ENCODE results near the gene MOGAT3. TPM values are rescaled to one million over a fixed set of nuclear protein-coding genes. Genes with fewer than 3 reads are reported as not detected.
A peak's percentile ranks its signal among the peaks of the same experiment; 100 is the strongest.

The MOGAT3 gene
- total and polyA plus RNA-seq, 8 donors, result not detected

GRCh38 chr7:101165958-101166647 lies 34.7 kb downstream of the MOGAT3 start:
- no peak for FAIRE-seq
- WGBS, 2 donors, result 1 to 2% methylated on average over 34 to 38 of the region's 38 CpGs
- no peak for TF ChIP-seq CTCF (IDR thresholded peaks at IDR 0.05)

DNA sequence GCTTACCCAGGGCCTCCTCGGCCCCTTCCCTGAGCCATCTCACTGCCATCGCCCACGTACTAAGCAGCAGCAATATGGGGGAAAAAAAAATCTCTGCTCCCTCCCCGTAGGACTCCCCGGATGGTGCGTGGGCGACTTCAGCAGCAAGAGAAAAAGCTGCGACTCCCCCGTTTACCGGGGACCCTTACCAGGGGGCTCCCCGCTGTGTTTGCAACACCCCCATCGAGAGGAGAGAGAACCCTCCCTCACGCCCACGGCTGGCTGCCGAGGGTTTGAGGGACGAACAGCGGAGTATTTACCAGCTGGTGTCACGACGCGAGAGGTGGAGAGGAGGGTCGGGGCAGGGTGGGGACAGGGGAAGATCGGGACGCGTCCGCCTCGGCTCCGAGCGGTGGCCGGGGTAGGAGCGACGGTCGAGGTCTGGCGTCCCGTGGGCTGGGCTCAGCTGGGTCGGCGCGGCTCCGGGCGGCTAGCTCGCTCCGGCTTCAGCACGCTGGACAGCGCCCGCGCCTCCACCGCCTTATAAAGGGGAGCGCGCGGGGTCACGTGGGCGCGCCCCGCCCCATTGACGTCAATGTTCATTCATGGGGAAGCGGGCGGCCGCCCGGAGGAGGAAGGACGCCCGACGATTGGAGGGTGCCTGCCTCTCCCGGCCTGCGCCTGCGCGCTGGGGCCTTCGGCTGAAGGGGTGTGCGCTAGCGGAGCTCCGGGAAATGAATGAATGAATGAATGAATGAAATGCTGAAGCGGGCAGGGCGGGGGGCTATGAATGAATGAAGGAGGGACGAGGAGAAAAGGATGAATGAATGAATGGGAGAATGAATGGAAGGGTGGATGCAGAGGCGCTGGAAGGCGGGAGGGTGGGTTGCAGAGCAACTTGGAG lies 35.5 kb downstream of the MOGAT3 start, which contains the start of gene VGF:
TSS of gene VGF (minus strand) at position 495 of the 883 bp plus-strand sequence. CDS start 726 bp downstream, outside the sequence.
- H3K27me3 ChIP-seq, result peaks cover 0 to 25% (median 0%) of the 10 kb centered on the region in 4 donors
- peaks cover 10 to 25% (median 20%) of the 10 kb centered on the region in 3 donors for H3K4me1 ChIP-seq
- no peaks in the 10 kb centered on the region for H3K9me3 ChIP-seq
- H3K27ac ChIP-seq, result no peak within 1 kb of the TSS
- FAIRE-seq (no peak), DNase-seq (peak; percentile 88 to 99 (median 94)), ATAC-seq (peak; percentile 87 to 93 (median 90))
- no peak for TF ChIP-seq CTCF (IDR thresholded peaks at IDR 0.05)
- intact Hi-C loops (cut with DNase I), result no loop called here
- WGBS, 2 donors, result 2 to 3% methylated on average over 71 to 74 of the region's 74 CpGs
- H3K4me3 ChIP-seq, result peak within 1 kb of the TSS in 2 of 4 donors; percentile 9 to 39
- no peaks in the 10 kb centered on the region for H3K36me3 ChIP-seq

More at GRCh38 chr7:101165958-101166647, 34.7 kb downstream of the MOGAT3 start:
- intact Hi-C loops (cut with DNase I), result no loop called here
- Histone ChIP-seq H3K4me3 (peak overlapping the region in 2 of 4 donors; percentile 9 to 18), H3K36me3 (no peaks in the 10 kb centered on the region), H3K27ac (no peak overlapping the region), H3K4me1 (peaks cover 10 to 25% (median 20%) of the 10 kb centered on the region in 3 donors), H3K27me3 (peaks cover 0 to 31% (median 0%) of the 10 kb centered on the region in 4 donors), H3K9me3 (no peaks in the 10 kb centered on the region)
- DNase-seq (peak in 1 of 6 donors; percentile 59), ATAC-seq (no peak)

- peaks cover 10 to 25% (median 20%) of the 10 kb centered on the region in 3 donors for H3K4me1 ChIP-seq
- peaks cover 0 to 20% (median 0%) of the 10 kb centered on the region in 4 donors for H3K27me3 ChIP-seq
- H3K4me3 ChIP-seq, result peak overlapping the region in 2 of 4 donors; percentile 16 to 39
- FAIRE-seq (no peak), ATAC-seq (peak; percentile 30 to 57 (median 36)), DNase-seq (peak in 3 of 6 donors; percentile 40 to 86 (median 80))
- WGBS, 2 donors, result 2% methylated on average over 70 to 75 of the region's 75 CpGs
- TF ChIP-seq CTCF (IDR thresholded peaks at IDR 0.05), result no peak
- no peaks in the 10 kb centered on the region for H3K9me3 ChIP-seq
- no peak overlapping the region for H3K27ac ChIP-seq
- intact Hi-C loops (cut with DNase I), result no loop called here
- peaks cover 0 to 4% (median 0%) of the 10 kb centered on the region in 3 donors for H3K36me3 ChIP-seq
Observed at GRCh38 chr7:101164071-101164840, 36.6 kb downstream of the MOGAT3 start.

- peak in 2 of 4 donors; percentile 5 to 22 for ATAC-seq
- no peak for FAIRE-seq
- Histone ChIP-seq H3K4me1 (peaks cover 10 to 25% (median 20%) of the 10 kb centered on the region in 3 donors), H3K27ac (no peak overlapping the region), H3K27me3 (peaks cover 0 to 16% (median 0%) of the 10 kb centered on the region in 4 donors), H3K4me3 (peak overlapping the region in 2 of 4 donors; percentile 16 to 39), H3K36me3 (peaks cover 0 to 6% (median 0%) of the 10 kb centered on the region in 3 donors), H3K9me3 (no peaks in the 10 kb centered on the region)
- no peak for TF ChIP-seq CTCF (IDR thresholded peaks at IDR 0.05)
- whole genome bisulfite sequencing, 2 donors, result 1 to 2% methylated on average over 73 to 91 of the region's 92 CpGs
- intact Hi-C loops (cut with DNase I), result no loop called here
- peak in 2 of 6 donors; percentile 71 to 82 for DNase-seq
Observed at GRCh38 chr7:101163279-101164070, 37.4 kb downstream of the MOGAT3 start.

Data from pancreas (tissue), 10 donors.